ENCODE data around the gene ZNF335.

The ZNF335 gene

DNA sequence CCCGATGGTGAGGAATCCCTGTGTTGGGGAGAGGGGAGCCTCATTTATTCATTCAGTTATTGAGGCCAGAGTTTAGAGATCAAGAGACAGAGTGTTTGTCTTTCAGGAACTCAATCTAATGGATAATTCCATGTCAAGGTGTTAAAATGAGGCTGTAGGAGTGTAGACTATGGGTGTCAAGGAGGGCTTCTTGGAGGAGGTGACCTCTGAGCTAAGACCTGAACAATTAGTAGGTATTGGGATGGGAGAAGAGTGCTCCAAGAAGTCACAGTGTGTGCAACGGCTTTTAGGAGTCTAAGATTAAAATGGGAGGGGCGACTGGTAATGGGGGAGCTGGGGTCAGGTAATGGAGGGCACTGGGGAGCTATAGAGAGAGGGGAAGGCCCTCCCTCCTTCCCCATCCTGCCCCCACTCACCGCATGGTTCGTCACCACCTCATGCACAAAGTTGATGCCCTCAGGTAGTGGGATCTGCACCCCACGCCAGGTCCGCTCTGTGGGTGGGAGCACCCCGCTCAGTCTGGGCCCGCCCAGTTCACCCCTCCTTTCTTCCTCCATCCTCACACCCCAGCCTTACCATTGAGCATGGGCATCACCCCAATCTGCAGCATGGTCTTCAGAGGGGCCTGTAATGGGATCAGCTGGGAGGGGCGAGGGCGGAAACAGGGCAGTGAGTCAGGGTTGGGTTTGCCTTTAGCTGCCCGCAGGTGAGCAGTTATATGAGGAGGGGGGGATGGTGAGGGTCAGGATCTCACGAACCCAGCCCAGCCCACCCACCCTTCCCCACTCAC lies 72.8 kb downstream of the ZNF335 start:
- no peak for ATAC-seq
- TF ChIP-seq ZFP30 (CRISPR knock-in tag; IDR thresholded peaks at IDR 0.05) (no peak), ZNF8 (CRISPR knock-in tag; IDR thresholded peaks at IDR 0.05) (no peak), GLIS3 (CRISPR knock-in tag; IDR thresholded peaks at IDR 0.05) (no peak), PPARA (CRISPR knock-in tag; IDR thresholded peaks at IDR 0.05; ENCODE audit: borderline replicate concordance) (no peak), ZNF70 (CRISPR knock-in tag; IDR thresholded peaks at IDR 0.05) (no peak), ISL1 (CRISPR knock-in tag; IDR thresholded peaks at IDR 0.05) (no peak)
- TF ChIP-seq, protein P1, sequence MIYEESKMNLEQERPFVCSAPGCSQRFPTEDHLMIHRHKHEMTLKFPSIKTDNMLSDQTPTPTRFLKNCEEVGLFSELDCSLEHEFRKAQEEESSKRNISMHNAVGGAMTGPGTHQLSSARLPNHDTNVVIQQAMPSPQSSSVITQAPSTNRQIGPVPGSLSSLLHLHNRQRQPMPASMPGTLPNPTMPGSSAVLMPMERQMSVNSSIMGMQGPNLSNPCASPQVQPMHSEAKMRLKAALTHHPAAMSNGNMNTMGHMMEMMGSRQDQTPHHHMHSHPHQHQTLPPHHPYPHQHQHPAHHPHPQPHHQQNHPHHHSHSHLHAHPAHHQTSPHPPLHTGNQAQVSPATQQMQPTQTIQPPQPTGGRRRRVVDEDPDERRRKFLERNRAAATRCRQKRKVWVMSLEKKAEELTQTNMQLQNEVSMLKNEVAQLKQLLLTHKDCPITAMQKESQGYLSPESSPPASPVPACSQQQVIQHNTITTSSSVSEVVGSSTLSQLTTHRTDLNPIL (CRISPR knock-in tag; IDR thresholded peaks at IDR 0.05; ENCODE audit: low read depth): no peak
- TF ChIP-seq, protein P2, sequence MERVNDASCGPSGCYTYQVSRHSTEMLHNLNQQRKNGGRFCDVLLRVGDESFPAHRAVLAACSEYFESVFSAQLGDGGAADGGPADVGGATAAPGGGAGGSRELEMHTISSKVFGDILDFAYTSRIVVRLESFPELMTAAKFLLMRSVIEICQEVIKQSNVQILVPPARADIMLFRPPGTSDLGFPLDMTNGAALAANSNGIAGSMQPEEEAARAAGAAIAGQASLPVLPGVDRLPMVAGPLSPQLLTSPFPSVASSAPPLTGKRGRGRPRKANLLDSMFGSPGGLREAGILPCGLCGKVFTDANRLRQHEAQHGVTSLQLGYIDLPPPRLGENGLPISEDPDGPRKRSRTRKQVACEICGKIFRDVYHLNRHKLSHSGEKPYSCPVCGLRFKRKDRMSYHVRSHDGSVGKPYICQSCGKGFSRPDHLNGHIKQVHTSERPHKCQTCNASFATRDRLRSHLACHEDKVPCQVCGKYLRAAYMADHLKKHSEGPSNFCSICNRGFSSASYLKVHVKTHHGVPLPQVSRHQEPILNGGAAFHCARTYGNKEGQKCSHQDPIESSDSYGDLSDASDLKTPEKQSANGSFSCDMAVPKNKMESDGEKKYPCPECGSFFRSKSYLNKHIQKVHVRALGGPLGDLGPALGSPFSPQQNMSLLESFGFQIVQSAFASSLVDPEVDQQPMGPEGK (CRISPR knock-in tag; IDR thresholded peaks at IDR 0.05; ENCODE audit: borderline replicate concordance): no peak
